GM06990 (cell line): ENCODE measurements around the gene NBEA.
A peak's percentile ranks its signal among the peaks of the same experiment; 100 is the strongest.

Source experiments
- DNase-seq: peaks from one replicate; pipeline ENCODE4 v3.0.0-alpha.2; 2011; ENCODE audit not compliant: insufficient read length; ENCODE audit errors: extremely low read depth
- H3K27me3 ChIP-seq: replicated peaks from 2 replicates; pipeline ENCODE4 v1.6.0; 2011; ENCODE audit warnings: low read length; ENCODE audit not compliant: control insufficient read depth, insufficient read depth
- H3K36me3 ChIP-seq: 2 replicates; pipeline ENCODE4 v1.5.1; 2011; ENCODE audit warnings: low read length; ENCODE audit not compliant: control insufficient read depth, insufficient read depth
- H3K4me3 ChIP-seq: replicated peaks from 2 replicates; pipeline ENCODE4 v1.5.1; 2011; ENCODE audit warnings: low read depth, mild to moderate bottlenecking, control low read depth, low read length
- TF ChIP-seq, protein P1 (sequence below): IDR thresholded peaks from 2 replicates; pipeline ENCODE4 v1.5.1; 2011; ENCODE audit warnings: low read length, control low read depth, mild to moderate bottlenecking, inconsistent platforms; ENCODE audit not compliant: insufficient read depth, poor library complexity, severe bottlenecking

NBEA gene

DNA sequence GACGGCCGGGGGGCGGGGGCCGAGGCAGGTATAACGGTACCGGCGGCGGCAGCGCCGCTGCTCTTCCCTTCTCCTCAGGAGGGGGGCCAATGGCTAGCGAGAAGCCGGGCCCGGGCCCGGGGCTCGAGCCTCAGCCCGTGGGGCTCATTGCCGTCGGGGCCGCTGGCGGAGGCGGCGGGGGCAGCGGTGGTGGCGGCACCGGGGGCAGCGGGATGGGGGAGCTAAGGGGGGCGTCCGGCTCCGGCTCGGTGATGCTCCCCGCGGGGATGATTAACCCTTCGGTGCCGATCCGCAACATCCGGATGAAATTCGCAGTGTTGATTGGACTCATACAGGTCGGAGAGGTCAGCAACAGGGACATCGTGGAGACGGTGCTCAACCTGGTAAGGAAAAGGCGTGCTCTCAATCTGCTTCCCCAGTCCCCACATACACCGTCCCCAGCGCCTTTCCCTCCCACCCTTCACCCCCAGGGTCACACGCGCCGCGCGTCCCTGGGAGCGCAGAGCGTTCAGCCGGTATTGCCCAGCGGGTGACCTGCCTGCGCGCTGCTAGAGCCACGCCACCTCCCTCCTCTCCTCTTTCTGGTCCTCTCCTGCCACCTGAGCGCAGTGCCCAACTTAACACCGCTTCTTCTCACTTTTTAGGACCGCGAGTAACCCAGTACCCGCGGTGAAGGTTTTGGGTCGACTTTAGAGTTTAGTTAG, 814 bp downstream of the NBEA start:
- TF ChIP-seq, protein P1, sequence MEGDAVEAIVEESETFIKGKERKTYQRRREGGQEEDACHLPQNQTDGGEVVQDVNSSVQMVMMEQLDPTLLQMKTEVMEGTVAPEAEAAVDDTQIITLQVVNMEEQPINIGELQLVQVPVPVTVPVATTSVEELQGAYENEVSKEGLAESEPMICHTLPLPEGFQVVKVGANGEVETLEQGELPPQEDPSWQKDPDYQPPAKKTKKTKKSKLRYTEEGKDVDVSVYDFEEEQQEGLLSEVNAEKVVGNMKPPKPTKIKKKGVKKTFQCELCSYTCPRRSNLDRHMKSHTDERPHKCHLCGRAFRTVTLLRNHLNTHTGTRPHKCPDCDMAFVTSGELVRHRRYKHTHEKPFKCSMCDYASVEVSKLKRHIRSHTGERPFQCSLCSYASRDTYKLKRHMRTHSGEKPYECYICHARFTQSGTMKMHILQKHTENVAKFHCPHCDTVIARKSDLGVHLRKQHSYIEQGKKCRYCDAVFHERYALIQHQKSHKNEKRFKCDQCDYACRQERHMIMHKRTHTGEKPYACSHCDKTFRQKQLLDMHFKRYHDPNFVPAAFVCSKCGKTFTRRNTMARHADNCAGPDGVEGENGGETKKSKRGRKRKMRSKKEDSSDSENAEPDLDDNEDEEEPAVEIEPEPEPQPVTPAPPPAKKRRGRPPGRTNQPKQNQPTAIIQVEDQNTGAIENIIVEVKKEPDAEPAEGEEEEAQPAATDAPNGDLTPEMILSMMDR: no peak
- H3K36me3 ChIP-seq: no peaks in the 10 kb centered on the region
- DNase-seq: peak; percentile 46
- H3K4me3 ChIP-seq: peak overlapping the region; percentile 85
- H3K27me3 ChIP-seq: no peaks in the 10 kb centered on the region

DNA sequence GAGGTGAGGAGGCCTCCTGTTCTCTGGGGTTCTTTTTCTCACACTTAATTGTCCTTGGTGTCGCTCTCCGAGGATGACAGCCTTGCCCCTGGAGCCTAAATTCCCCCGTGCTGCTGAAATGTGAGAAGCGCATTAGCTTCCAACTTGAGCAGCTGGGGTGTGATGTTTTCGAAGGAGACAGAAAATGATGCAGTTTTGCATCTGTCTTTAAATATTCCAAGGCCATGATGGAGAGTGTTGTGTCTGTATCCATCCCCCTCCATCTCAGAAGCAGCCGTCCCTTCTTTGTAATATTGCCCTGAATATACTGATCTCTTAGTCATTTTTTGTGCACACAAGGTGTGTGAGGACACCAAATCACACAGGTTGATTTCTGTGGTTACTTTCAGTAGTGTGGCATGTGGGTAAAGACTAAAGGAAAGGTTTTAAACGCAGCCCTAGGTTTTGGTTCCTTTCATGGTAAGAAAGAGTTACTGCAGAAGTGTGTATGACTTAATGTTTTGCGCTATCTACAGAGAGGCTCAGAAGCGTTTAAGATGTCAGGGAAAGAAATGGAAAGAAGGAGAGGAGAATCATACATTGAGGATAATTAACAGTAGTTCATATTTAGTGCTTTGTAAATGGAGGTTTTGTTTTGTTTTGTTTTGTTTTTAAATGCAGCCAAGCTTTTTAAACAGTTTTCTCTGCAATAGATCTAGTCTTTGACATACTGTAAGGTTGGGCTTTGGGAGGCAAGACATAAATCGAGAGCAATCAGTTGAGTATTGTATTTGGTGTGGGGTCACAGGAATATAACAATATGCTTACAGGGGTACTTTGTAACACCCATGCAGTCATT, 1.6 kb downstream of the NBEA start:
- DNase-seq: peak; percentile 40
- TF ChIP-seq, protein P1: no peak
- Histone ChIP-seq H3K27me3 (no peaks in the 10 kb centered on the region), H3K36me3 (no peaks in the 10 kb centered on the region), H3K4me3 (peak overlapping the region; percentile 85)

- H3K27me3 ChIP-seq: no peaks in the 10 kb centered on the region
- no peak for DNase-seq
- H3K4me3 ChIP-seq: no peak overlapping the region
- TF ChIP-seq, protein P1: no peak
- H3K36me3 ChIP-seq: no peaks in the 10 kb centered on the region
These were observed 2.2 kb downstream of the NBEA start for GRCh38 chr13:34944274-34944634.

GRCh38 chr13:34944751-34945150, 2.7 kb downstream of the NBEA start:
- Histone ChIP-seq H3K4me3 (no peak overlapping the region), H3K27me3 (no peaks in the 10 kb centered on the region), H3K36me3 (no peaks in the 10 kb centered on the region)
- TF ChIP-seq, protein P1: no peak
- DNase-seq: peak; percentile 11

DNA sequence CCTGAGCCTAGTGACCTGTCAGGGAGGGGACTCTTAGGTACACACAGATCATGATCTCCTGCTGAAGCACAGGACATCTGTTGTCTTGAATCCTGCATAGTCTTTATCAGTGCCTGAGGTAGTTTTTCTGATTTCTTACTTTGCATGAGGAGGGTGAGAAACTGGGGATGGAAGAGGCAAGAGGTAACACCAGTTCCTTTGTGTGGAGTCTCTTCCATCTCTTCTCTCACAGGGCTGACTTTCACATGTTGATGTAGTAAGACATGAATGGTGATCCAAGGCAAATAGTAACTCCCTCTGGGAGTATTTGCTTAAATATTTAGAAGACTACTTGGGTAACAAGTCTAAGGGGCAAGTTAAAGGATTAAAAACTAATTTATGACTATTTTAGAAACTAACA, 9.5 kb downstream of the NBEA start:
- Histone ChIP-seq H3K4me3 (no peak overlapping the region), H3K27me3 (no peaks in the 10 kb centered on the region), H3K36me3 (no peaks in the 10 kb centered on the region)
- no peak for DNase-seq
- TF ChIP-seq, protein P1: no peak
